Ramos (cell line): ENCODE data around the gene NT5DC3.
"Not testable (repeated sequence)": the region's sequence is repeated elsewhere in the genome, so short reads cannot be mapped to it uniquely, and the experiment has no call there.

ENCODE experiments used
- in situ Hi-C: fragments of 300-500 bp; cut with MboI; formaldehyde crosslinking; loops from one replicate; pipeline ENCODE4 v1.14.3; 2022; ENCODE audit warnings: low sequenced_read_pairs; ENCODE audit not compliant: unreplicated experiment

The NT5DC3 gene

DNA sequence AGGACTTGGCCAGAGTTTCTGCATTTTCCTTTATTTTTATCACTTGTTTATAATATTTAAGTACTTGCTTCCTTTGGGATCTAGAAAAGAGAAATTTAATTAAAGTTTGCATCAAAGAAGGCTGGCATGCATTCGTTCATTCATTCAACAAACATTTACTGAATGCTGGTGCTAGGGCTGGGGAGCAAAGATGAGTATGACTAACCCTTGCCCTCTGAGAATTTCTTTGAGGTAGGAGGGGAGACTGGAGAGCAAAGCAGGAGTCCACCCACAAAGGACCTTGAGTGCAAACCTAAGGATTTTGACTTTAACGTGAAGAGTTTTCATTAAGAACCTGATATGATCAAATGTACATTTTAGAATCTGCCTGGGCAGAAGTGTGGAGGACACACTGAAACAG is 16.1 kb upstream of the NT5DC3 start:
- in situ Hi-C loops: no loop called here

DNA sequence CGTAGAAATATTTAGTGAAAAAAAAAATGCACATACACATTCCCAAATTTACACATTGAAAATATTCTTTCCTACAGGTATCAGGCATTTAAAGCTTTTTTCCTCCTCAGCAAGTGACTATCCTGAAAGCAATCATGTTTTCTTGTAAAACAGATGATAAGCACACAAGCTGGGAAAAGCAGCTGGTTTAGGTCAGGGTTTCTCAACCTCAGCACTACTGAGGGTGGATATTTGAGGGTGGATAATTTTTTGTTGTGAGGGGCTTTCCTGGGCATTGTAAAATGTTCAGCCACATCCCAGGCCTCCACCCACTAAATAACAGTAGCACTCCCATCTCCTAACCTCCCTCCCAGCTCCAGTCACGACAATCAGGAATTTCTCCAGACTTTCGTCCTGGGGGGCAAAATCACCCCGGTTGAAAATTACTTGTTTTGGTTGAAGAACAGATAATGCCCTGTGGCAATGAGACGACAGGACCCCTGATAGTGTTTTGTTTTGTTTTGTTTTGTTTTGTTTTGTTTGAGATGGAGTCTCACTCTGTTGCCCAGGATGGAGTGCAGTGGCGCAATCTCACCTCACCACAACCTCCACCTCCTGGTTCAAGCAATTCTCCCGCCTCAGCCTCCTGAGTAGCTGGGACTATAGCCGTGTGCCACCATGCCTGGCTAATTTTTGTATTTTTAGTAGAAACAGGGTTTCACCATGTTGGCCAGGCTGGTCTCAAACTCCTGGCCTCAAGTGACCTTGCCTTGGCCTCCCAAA is 15.0 kb upstream of the NT5DC3 start:
- in situ Hi-C loops: no loop called here

DNA sequence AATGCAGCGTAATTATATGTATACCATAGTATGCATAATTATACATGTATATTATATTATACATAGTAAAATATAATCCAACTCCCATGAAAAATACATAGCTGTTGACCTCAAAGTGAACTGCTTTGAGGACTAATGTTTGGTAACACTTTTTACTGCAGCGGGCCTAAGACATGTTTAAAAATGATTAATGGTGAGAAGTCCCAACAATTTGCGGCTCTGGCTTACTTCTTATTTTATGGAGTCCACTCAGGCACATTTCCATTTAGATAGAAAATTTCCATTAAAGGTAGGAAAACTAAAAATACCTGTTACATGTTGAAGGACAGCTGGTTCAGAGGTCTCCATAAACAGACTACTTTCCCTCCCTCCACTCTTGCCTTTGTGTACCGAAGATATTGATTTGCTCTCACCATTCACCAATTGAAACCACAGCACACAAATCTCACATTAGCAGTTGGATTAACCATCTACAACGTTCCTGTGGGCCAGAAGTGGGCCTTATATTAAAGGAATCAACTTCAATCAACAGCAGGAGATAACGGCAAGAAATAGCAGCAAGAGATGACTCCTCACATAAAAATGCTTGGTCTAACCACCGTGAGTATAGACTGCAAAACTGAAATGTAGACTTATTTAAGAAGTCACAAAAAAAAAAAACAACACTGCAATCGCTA is 14.1 kb upstream of the NT5DC3 start:
- in situ Hi-C loops: no loop called here

DNA sequence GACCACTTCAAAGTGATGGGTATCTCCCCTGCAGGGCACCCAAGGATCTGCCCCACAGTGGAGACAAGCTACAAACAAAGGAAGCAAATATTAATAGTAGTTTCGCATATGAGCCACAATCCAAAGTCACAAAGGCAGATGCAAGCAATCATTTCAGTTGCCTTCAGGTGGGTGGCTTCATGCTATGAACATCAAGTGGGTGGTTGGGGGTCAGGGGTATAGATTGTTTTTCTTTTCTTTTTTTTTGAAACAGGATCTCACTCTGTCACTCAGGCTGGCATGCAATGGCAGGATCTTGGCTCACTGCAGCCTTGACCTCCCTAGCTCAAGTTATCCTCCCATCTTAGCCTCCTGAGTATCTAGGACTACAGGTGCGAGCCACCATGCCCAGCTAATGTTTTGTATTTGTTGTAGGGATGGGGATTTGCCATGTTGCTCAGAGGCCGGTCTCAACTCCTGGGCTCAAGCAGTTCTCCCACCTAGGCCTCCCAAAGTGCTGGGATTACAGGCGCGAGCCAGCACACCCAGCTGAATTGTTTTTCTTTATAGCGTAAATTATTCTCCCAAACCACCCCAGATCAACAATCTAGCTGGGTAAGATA is 13.4 kb upstream of the NT5DC3 start:
- in situ Hi-C loops: no loop called here

DNA sequence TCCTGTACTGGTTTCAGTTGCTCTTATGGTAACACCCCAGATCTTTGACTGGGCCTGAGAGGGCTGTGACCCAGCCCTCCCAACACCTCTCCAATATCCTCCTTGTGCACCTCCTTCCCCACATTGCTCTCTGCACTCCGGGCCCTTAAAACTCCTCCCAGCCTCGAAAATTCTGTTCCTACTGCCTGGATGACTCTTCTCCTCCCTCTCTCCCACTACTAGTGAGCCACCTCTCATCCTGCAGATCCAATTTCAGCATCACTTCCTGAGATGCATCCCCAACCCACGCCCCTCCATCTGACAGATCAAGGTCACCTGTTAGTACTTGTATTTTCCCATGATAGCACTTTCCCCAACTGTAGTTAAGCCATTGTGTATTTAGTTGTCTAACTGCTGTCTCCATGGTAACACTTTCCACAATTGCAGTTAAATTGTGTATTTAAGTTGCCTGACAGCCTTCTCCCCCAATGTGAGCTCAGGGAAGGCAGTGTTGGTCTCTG is 11.5 kb upstream of the NT5DC3 start:
- in situ Hi-C loops: no loop called here

DNA sequence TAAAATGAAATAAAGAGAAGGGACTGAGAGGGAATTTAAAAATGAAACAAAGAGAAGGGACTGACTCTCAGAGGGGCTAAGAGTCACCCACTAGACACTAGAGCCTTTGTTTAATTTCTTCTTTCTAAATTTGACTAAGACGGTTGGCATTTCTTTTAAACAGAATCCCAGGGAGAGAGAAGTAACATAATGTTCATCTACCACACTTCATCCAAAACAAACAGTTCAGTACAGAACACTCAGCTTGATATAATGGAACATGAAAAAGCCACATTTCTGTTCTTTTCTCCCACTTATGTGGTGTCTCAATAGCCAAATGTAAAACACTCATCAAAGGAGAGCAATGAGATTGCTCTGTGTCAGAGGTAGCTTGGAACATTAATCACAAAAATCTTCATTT is 10.1 kb upstream of the NT5DC3 start:
- in situ Hi-C loops: no loop called here

DNA sequence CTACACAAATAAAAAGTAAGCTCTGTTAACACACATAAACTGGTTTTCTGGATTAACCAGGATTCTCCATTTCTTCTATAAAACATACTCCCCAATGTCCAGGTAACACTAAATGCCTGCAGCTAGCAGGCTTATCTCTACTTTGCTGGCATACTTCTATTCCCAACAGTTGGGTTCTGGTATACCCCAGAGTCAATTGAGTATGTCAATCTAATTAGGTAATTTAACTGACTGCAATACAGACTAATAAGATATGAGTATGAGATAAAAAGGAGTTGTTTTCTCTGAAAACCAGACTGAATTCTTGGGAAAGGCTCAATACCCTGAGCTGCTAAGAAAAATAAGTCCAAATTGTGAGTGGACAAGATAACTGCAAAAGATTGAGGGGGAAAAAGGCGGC is 9.4 kb upstream of the NT5DC3 start:
- in situ Hi-C loops: no loop called here

DNA sequence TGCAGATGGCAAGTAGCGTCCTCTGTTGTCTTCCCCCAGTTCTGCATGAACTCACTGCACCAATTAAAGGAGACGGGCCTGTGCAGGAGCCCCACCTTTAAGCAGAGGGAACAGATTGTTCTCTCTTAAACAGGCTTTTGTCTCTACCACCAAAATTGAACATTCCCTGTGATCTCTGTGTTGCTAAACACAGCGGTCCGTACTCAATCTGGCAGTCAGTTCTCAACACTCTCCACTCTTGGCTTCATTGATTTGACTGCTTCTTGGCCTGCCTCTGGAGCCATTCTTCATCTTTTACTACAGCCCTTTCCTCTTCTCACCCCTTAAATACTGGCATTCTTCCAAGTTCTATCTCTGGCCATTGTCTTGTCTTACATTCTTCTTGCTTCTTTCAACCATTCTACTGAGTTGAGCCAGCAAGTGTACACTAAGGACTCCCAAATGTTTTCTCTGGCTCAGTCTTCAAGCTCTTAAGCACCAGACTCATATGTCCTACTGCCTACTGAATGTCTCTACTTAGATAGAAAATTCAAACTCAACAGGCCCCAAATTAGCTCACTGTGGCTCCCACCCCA is 8.0 kb upstream of the NT5DC3 start:
- in situ Hi-C loops: no loop called here

DNA sequence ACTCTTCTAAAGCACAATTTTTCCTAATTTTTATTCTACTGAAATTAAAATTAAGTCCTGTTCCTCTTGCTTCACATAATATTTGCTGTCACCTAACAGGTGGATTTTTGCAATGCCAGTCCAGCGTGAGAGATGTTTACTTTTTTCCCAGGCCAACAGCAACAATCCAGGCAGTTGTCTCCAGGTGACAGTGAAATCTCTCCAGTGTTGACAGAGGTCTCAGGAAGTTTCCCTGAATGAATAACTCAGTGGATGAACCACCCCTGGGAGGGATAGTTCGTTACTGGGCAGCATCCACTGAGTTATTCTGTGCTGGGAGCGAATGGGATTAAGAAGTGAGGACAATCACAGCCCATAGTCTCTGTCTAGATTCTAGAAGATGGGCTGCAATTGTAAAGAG is 7.1 kb upstream of the NT5DC3 start:
- in situ Hi-C loops: no loop called here

DNA sequence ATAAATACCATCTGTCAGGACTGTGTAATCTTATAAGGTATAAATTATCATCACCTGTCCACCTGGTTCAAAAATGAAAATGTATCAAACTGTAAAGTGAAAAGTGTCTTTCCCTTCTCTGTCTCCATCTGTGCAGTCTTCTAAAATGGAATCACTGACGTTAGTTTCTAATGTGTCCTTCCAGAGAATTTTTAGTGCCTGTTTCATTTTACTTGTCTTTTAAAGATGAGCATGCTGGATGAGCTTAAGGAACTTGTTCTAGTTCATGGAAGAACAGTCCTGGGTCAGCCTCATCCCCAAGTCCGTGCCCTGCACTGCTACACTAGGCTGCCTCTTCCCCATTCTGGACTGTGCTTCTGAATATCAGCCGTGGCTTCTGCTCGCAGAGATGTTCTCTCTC is 5.4 kb upstream of the NT5DC3 start:
- in situ Hi-C loops: no loop called here

DNA sequence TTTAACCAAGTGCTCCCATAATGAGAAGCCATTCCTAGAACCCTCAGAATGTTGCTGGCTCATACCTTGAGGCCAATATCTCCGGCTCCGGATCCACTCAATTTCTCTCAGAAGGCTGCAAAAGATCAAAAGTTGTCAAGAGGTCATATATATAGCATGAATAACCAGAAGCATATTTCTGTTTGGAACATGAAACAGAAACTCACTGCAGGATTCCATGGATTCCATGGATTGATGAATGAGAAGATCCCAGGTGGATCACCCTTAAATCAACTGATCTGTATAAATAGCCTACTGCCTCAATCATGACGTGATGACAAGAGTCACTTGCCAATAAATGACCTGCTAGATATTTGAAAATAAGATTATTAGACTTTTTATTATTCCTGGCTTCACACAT is 3.3 kb upstream of the NT5DC3 start:
- in situ Hi-C loops: no loop called here

DNA sequence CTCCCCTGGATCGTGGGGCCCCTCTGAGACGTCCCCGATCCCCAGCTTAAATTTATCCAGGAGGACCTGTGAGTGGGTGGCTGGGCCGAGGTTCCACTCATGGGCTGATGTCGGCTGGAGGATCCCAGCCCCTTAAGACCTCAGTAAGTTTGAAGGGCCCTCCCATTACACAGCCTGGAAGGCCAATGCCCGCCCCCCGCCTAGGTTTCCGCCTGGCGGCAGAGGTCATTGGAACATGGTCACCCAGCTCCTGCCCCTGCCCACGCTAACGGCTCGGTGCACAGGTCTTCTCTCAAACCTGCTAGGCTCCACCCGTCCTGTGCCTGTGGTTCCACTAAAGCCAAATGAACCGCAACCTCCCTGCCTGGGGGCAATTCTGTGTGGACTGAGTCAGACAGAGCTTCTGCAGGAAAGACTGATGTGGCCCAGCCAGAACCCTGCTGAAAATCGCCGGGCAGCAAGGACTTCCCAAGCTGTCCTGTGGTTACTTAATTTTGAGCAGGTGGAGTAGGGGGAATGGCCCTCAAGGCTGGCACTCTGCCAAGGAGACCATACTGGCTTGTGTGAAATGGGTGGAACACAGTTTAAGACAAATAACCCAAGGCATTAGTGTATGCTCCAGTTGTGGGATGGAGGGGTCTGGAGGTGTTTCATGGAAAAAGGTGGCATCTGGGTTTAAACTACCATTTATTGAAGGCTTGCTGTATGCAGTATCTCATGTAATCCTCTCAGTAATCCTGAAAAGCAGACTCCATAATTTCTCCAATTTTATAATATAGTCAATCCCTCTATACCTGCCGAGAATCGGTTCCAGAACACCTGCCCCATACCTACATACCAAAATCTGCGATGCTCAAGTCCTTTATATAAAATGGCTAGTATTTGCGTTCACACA is 903 bp upstream of the NT5DC3 start:
- in situ Hi-C loops: no loop called here

DNA sequence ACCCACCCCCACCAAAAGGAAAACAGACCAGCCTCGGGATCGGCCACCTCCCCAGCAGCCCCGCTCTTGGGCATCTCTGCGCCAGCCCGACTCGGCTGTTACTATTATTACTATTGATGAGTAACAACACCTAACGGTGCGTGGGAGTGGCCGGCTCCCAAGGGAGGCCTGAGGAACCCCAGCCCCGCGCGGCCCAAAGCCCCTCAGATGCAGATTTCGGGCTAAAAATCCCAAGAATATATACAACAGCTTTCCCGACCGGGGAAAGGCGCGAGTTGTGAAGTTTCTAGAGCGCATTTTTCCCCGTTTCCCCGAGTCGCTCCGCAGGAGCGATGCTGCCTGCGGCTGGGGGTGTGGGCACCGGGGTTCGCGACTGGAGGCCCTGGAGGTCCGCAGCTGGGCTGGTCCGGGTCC is 565 bp downstream of the NT5DC3 start:
- in situ Hi-C loops: no loop called here

DNA sequence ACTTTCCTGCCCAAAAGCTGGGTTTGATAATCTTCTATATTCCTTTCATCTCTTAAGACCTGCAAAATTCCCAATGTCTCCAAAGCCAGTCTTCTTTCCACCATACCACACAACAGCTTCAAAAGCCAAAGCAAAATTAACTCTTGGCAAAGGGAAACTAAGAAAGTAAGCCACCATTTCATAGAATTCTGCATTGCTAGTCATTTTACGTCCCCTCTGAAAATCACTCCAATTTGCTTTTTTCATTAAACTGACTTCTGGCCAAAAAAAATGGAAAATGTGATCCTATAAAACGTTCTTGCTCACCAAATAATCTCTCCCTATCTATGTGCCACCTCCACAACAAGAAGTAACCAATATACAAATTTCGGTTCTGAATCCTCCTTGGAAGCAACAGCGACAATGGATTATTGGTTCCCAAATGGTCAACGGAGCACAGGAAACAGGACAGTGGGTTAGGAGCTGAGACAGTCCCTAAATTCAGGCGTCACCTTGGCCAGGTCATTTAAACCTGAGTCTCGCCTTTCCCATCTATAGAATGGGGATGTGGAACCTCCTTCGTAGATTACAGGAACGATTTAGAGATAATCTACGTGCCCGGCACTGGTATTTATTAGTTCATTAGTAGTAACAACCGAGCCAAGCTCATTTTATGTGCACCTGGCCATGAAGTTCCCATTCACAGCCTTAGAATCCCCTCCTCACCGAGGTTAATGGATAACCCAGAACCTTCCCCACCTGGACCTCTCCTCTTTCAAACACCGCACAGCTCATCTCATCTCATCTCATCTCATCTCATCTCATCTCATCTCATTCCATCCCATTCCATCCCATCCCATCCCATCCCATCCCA is 1.2 kb downstream of the NT5DC3 start:
- in situ Hi-C loops: no loop called here

DNA sequence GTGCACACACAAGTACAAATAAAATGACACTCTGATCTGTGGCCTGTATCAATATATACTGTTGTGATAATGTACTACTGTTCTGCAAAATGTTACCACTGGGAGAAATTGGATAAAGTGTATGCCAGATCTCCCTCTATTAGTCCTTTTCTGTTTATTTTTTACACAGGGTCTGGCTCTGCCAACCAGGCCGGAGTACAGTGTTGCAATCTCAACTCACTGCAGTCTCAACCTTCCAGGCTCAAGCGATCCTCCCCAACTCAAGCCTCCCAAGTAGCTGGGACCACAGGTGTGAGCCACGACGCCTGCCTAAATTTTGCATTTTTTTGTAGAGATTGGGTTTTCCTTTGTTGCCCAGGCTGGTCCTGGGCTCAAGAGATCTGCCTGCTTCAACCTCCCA is 1.9 kb downstream of the NT5DC3 start:
- in situ Hi-C loops: no loop called here

DNA sequence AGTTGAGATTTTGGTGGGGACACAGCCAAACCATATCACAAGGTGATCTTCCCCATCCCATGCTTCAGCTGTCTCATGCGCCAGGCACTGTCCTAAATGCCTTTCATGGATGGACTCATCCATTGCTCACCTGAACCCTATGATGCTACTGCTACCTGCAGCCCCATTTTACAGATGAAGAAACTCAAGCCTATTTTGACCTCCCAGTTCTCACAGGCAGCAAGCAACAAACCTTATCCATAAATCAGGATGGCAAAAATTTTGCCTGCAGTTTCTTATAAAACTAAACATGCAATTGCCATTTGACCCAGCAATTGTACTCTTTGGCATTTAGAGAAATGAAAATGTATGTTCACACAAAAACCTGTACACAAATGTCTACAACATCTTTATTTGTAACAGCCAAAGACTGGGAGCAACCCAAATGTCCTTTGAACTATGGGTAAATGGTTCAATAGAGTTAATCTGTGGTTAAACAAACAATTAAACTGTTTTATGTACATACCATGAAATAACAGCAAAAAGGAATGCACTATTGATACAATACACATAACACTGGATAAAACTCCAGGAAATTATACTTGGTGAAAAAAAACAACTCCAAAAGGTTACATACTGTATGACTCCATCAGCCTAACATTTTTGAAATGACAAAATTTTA is 2.6 kb downstream of the NT5DC3 start:
- in situ Hi-C loops: no loop called here

DNA sequence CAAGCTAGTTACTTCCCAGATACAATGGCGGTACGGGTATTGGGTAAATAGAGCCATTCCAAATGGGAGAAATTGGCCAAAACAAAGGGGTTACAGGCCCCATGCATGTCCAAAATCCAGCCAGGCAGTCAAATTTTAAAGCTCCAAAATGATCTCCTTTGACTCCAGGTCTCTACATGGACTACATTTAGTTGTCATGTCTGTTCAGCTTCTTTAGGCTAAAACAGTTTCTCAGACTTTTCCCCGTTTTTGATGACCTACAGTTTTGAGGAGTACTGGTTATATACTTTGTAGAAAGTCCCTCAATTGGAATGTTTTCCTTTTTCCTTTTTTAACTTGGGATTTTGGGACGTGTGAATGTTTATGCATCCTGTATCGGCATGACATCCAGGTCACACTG is 4.7 kb downstream of the NT5DC3 start:
- in situ Hi-C loops: no loop called here

DNA sequence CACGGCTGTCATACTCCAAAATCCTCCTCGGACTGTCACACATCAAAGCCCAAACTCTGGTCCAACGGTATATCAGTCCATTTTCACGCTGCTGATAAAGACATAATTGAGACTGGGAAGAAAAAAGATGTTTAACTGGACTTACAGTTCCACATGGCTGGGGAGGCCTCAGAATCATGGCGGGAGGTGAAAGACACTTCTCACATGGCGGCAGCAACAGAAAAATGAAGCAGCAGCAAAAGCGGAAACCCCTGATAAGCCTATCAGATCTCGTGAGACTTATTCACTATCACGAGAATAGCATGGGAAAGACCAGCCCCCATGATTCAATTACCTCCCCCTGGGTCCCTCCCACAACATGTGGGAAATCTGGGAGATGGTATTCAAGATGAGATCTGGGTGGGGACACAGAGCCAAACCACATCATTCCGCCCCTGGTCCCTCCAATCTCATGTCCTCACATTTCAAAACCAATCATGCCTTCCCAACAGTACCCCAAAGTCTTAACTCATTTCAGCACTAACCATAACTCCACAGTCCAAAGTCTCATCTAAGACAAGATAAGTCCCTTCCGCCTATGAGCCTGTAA is 5.2 kb downstream of the NT5DC3 start:
- in situ Hi-C loops: not testable (repeated sequence)
